Heart left ventricle (tissue), 16 donors: Measurements from ENCODE around the gene ROPN1. TPM values are rescaled to one million over a fixed set of nuclear protein-coding genes. Genes with fewer than 3 reads are reported as not detected.
A peak's percentile ranks its signal among the peaks of the same experiment; 100 is the strongest.
"Not testable (repeated sequence)": the region's sequence is repeated elsewhere in the genome, so short reads cannot be mapped to it uniquely, and the experiment has no call there.

Source experiments
- ATAC-seq, 4 donors: fragments of 200-7000 bp; cut with Tn5 transposase; one replicate each; pipeline ENCODE4 v1.9.1; 2020 to 2022; ENCODE audit warnings: moderate library complexity in 4 of 4, mild to moderate bottlenecking in 3 of 4, moderate number of reproducible peaks in 1 of 4
- DNase-seq, 5 donors: peaks; one replicate each; pipeline ENCODE4 v3.0.0-alpha.2; 2020
- H3K27ac ChIP-seq, 12 donors: fragments of 200-600 bp; sonication (generic) in 4 of 12; one replicate each; pipeline versions ENCODE4 v1.5.0 to v1.8.0; 2016 to 2022; ENCODE audit warnings: mild to moderate bottlenecking in 2 of 12
- H3K27me3 ChIP-seq, 9 donors: fragments of 200-600 bp; sonication (generic) in 2 of 9; one replicate each; pipeline versions ENCODE4 v1.5.1 to v1.8.0; 2016 to 2022; ENCODE audit warnings: mild to moderate bottlenecking in 3 of 9
- H3K36me3 ChIP-seq, 9 donors: fragments of 200-600 bp; sonication (generic) in 2 of 9; one replicate each; pipeline versions ENCODE4 v1.5.0 to v1.8.0; 2018 to 2022; ENCODE audit warnings: mild to moderate bottlenecking in 2 of 9
- H3K4me1 ChIP-seq, 12 donors: fragments of 200-600 bp; sonication (generic) in 4 of 12; one replicate each; pipeline versions ENCODE4 v1.5.0 to v1.8.0; 2016 to 2022; ENCODE audit warnings: mild to moderate bottlenecking in 3 of 12
- H3K4me3 ChIP-seq, 12 donors: fragments of 200-600 bp; sonication (generic) in 4 of 12; one replicate each; pipeline versions ENCODE4 v1.5.0 to v1.8.0; 2017 to 2022; ENCODE audit warnings: mild to moderate bottlenecking in 9 of 12, moderate library complexity in 4 of 12
- H3K9me3 ChIP-seq, 12 donors: fragments of 200-600 bp; sonication (generic) in 4 of 12; one replicate each; pipeline versions ENCODE4 v1.5.0 to v1.8.0; 2016 to 2022; ENCODE audit warnings: mild to moderate bottlenecking in 1 of 12
- POLR2A ChIP-seq, 2 donors: fragments of 450-650 bp; IDR thresholded peaks; one replicate each; pipeline ENCODE4 v1.6.1; 2017; ENCODE audit warnings: antibody characterized with exemption in 2 of 2, mild to moderate bottlenecking in 2 of 2, moderate library complexity in 2 of 2
- WGBS, 4 donors: extraction: QIAGEN DNeasy Blood & Tissue Kit in 2 of 4; methylation state at CpG; one replicate each; pipeline versions ENCODE4 v1.1.5 to v1.1.7; 2013 to 2018; 5-methylcytosine and 5-hydroxymethylcytosine counted together
- intact Hi-C, 10 donors: fragments of 100-400 bp; cut with DNase I; formaldehyde crosslinking; loops; one replicate each; pipeline versions ENCODE4 v1.11.1 to v1.14.2; 2022
- polyA plus RNA-seq, 2 donors: library from polyadenylated mRNA; stranded (reverse); fragments of 200-250 nt; gene quantifications; one replicate each; pipeline ENCODE4 v1.2.3, GENCODE V29; 2013
- total RNA-seq, 9 donors: library from RNA; depleted of rRNA in 2 of 9; stranded (reverse); fragments of >200 nt in 2 of 9; fragmentation: NEBNext Ultra II Directional in 3 of 9; extraction: Animal tissue kit (Norgen Biotek cat#: 25700) in 3 of 9; gene quantifications; one replicate each; pipeline versions ENCODE4 v1.1.0 to v1.2.4, GENCODE V29; 2016 to 2023
- TF ChIP-seq, protein P1 (sequence below), 12 donors: fragments of 200-600 bp; sonication (generic) in 4 of 12; IDR thresholded peaks; one replicate each; pipeline versions ENCODE4 v1.5.0 to v1.8.0; 2018 to 2022; ENCODE audit warnings: antibody characterized with exemption in 12 of 12, mild to moderate bottlenecking in 5 of 12
- donor health status: ischemic (EF 13 %, LVEDD 7.1; RV severe dilation, severe dysfunction).
- donor health status: healthy with polysubstance abuse.
- donor health status: DM: no; HTN: yes; CAD: no.
- donor health status: DM: no; HTN: no; CAD: no.
- donor health status: ischemic (EF 25% LVEDD 6.9; RV normal size, moderate dysfunction).
- donor health status: ischemic (EF 25% LVEDD 5.7; RV mildly dilated, moderate dysfunction).
- donor health status: healthy.
- donor health status: DM: yes; HTN: yes; CAD: no.
- donor health status: ischemic (EF 35%, LVEDD 5.7; RV mildly dilated, moderate dysfunction).
- donor health status: nonischemic (EF 11% LVEDD 7.7; RV severe dilation, severe dysfunction).
- donor health status: DM: yes; HTN: yes; CAD: no.
- donor health status: PGD.
- donor health status: ischemic (EF 29% LVEDD 5.4; RV normal size, mild dysfunction).
- donor health status: nonischemic (EF 23%, LVEDD 6.1; RV moderate dilation, normal function).

The ROPN1 gene
- total and polyA plus RNA-seq, 11 donors, result 0.19 to 0.67 (median 0.31) TPM; not detected in 4

DNA sequence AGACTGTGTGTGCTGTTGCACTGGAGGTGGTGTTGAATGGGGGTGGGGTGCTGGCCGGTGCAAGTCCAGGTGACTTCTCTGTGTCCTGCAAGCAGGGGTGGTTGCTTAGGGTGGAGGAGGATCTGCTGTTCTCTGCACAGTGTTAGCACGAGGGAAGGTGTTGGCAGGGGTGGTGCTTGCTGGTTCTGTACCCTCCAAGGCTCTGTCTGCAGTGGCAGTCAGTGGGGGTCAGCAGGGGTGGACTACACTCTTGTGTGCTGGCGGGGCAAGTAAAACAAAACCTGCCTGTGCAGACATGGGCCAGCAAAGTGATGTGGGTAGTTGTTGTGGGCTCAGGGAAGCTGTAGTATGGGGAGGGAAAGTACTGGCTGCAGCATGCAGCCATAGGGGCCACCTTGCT is 5.5 kb downstream of the ROPN1 start:
- peaks cover 0 to 29% (median 3%) of the 10 kb centered on the region in 9 donors for H3K27me3 ChIP-seq
- no peaks in the 10 kb centered on the region for H3K9me3 ChIP-seq
- DNase-seq, result no peak
- intact Hi-C loops, result no loop called here
- ATAC-seq, result peak in 1 of 4 donors; percentile 47
- no peak overlapping the region for H3K4me3 ChIP-seq
- peaks cover 0 to 6% (median 0%) of the 10 kb centered on the region in 12 donors for H3K4me1 ChIP-seq
- WGBS, 4 donors, result 74 to 88% (median 75%) methylated on average over 3 of the region's 3 CpGs
- no peaks in the 10 kb centered on the region for H3K36me3 ChIP-seq
- no peak for TF ChIP-seq POLR2A (IDR thresholded peaks at IDR 0.05)
- TF ChIP-seq, protein P1, sequence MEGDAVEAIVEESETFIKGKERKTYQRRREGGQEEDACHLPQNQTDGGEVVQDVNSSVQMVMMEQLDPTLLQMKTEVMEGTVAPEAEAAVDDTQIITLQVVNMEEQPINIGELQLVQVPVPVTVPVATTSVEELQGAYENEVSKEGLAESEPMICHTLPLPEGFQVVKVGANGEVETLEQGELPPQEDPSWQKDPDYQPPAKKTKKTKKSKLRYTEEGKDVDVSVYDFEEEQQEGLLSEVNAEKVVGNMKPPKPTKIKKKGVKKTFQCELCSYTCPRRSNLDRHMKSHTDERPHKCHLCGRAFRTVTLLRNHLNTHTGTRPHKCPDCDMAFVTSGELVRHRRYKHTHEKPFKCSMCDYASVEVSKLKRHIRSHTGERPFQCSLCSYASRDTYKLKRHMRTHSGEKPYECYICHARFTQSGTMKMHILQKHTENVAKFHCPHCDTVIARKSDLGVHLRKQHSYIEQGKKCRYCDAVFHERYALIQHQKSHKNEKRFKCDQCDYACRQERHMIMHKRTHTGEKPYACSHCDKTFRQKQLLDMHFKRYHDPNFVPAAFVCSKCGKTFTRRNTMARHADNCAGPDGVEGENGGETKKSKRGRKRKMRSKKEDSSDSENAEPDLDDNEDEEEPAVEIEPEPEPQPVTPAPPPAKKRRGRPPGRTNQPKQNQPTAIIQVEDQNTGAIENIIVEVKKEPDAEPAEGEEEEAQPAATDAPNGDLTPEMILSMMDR (IDR thresholded peaks at IDR 0.05), result no peak
- no peak overlapping the region for H3K27ac ChIP-seq

DNA sequence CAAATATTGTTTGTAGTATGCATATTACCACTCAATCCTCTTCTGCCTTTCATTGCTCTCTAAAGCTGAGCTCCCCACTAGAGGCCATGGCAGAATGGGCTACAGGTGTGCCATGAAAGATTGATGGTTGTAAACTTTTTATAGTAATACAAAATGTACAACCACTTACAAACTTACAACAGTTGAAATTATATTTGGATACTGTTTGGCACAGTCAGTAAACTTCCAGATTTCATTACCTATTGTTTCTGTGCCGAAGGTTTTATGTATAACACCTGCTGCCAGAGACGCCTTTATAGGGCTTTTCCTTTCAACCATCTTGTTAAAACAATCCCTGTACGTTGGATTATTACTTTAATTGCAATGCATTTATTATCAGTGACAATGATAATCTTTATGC is 7.0 kb downstream of the ROPN1 start:
- Histone ChIP-seq H3K27me3 (peaks cover 0 to 31% (median 3%) of the 10 kb centered on the region in 9 donors), H3K27ac (no peak overlapping the region), H3K4me3 (no peak overlapping the region), H3K9me3 (no peaks in the 10 kb centered on the region), H3K36me3 (no peaks in the 10 kb centered on the region), H3K4me1 (peaks cover 0 to 11% (median 1%) of the 10 kb centered on the region in 12 donors)
- ATAC-seq (no peak), DNase-seq (no peak)
- WGBS, 4 donors, result 85 to 90% (median 88%) methylated on average over 3 of the region's 3 CpGs
- intact Hi-C loops, result no loop called here
- TF ChIP-seq POLR2A (IDR thresholded peaks at IDR 0.05), result no peak
- TF ChIP-seq, protein P1 (IDR thresholded peaks at IDR 0.05), result no peak

DNA sequence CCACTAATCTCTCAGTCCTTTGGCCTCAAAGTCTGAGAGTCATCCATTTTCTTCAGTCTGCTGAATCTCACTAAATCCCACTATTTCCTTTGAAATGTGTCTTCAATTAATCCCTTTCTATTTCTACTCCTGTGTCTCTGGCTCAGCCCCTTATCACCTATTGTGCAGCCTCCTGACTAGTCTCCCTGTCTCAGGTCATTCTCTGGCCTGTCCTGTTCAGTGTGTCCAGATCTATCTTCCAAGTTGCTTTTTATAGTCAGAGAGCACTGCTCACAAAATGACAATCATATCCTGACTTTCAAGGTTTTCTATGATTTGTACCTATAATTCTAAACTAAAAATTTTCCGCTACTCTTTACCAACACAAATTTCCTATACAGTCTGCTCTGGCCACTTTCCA is 7.6 kb downstream of the ROPN1 start:
- DNase-seq (no peak), ATAC-seq (peak in 1 of 4 donors; percentile 48)
- TF ChIP-seq POLR2A (IDR thresholded peaks at IDR 0.05), result no peak
- TF ChIP-seq, protein P1 (IDR thresholded peaks at IDR 0.05), result no peak
- no peaks in the 10 kb centered on the region for H3K9me3 ChIP-seq
- peaks cover 0 to 26% (median 3%) of the 10 kb centered on the region in 9 donors for H3K27me3 ChIP-seq
- H3K4me1 ChIP-seq, result peaks cover 0 to 13% (median 2%) of the 10 kb centered on the region in 12 donors
- no peaks in the 10 kb centered on the region for H3K36me3 ChIP-seq
- 90 to 95% (median 91%) methylated on average over 1 of the region's 1 CpG for WGBS, 4 donors
- H3K4me3 ChIP-seq, result no peak overlapping the region
- H3K27ac ChIP-seq, result no peak overlapping the region
- intact Hi-C loops, result no loop called here

DNA sequence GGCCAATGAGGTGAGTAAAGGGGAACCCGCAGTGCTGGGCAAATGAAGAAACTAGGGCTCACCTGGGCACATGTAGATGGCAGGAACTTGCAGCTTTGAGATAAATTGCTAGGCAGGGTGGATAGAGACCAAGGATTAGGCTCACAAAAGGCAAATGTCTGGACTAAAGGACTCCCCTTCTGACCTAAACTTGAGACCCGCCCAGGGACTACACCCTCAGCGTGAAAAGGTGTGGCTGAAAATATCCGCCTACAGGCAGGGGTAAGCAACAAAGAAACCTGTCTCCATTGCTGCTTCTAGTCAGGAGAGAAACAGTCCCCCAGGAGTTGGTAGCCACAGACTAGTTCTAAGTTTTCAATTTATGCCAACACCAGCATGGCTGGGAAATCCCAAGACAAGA is 10.6 kb downstream of the ROPN1 start:
- H3K36me3 ChIP-seq, H3K4me3 ChIP-seq, H3K27ac ChIP-seq, intact Hi-C loops, ATAC-seq, H3K9me3 ChIP-seq, DNase-seq: not testable (repeated sequence)
- 73 to 84% (median 80%) methylated on average over 4 of the region's 4 CpGs for WGBS, 4 donors
- H3K27me3 ChIP-seq, result peaks cover 0 to 23% (median 3%) of the 10 kb centered on the region in 9 donors
- peaks cover 0 to 13% (median 2%) of the 10 kb centered on the region in 12 donors for H3K4me1 ChIP-seq

DNA sequence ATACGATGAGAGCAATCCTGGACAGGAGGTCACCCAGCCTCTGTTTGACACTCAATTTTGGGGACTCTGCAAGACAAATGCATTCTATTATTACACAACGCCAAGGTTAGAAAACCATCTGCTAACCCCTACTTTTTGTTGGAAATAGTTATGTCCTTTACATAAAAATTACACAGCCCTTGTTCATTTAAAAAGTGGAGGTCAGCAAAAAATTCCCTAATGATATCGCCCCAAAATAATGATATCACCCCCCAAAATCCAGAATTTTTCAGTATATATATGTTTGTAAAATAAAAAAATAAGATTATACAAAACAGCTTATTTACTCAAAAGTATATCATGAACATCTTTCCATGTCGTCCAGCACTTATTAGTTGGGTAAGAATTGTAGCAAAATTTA is 11.4 kb downstream of the ROPN1 start:
- WGBS, 4 donors, result 78 to 83% (median 81%) methylated on average over 4 of the region's 4 CpGs
- intact Hi-C loops, result no loop called here
- TF ChIP-seq, protein P1 (IDR thresholded peaks at IDR 0.05), result no peak
- TF ChIP-seq POLR2A (IDR thresholded peaks at IDR 0.05), result no peak
- peaks cover 0 to 13% (median 2%) of the 10 kb centered on the region in 12 donors for H3K4me1 ChIP-seq
- H3K27ac ChIP-seq, result no peak overlapping the region
- no peak for DNase-seq
- H3K27me3 ChIP-seq, result peaks cover 0 to 23% (median 3%) of the 10 kb centered on the region in 9 donors
- ATAC-seq, result no peak
- H3K9me3 ChIP-seq, result no peaks in the 10 kb centered on the region
- H3K36me3 ChIP-seq, result no peaks in the 10 kb centered on the region
- peak overlapping the region in 2 of 12 donors; percentile 30 to 44 for H3K4me3 ChIP-seq
